Spleen (tissue), 7 donors: ENCODE results near the gene IQSEC3.
"Not testable (repeated sequence)": the region's sequence is repeated elsewhere in the genome, so short reads cannot be mapped to it uniquely, and the experiment has no call there.

Experiments
- POLR2A ChIP-seq, 3 donors: fragments of 450-650 bp; IDR thresholded peaks; one replicate each; pipeline ENCODE4 v1.5.1; 2017; ENCODE audit warnings: antibody characterized with exemption in 3 of 3, mild to moderate bottlenecking in 1 of 3
- POLR2AphosphoS5 ChIP-seq, 3 donors: sonication (generic); formaldehyde crosslinking; IDR thresholded peaks; one replicate each; pipeline ENCODE4 v1.5.1; 2017; ENCODE audit warnings: antibody characterized with exemption in 3 of 3
- TF ChIP-seq, protein P1 (sequence below), 11 experiments: fragments of 200-600 bp in 7 of 11; fragments of 450-650 bp in 4 of 11; sonication (generic) in 4 of 11; IDR thresholded peaks in 8 of 11; conservative IDR thresholded peaks in 3 of 11; 1 replicate in 7 of 11; 2 replicates in 4 of 11; pipeline versions ENCODE4 v1.4.0 to v1.8.0; 2016 to 2021; ENCODE audit warnings: antibody characterized with exemption in 11 of 11, inconsistent platforms in 4 of 11, mild to moderate bottlenecking in 1 of 11
- donor health status: DM: no; HTN: no; CAD: no; lungs with moderate emphysema.
- donor health status: DM: no; HTN: no; CAD: no.
- donor health status: DM: no; HTN: no; CAD: no.

GRCh38 chr12:46542-46941 lies 20.0 kb upstream of the IQSEC3 start:
- TF ChIP-seq, protein P1, sequence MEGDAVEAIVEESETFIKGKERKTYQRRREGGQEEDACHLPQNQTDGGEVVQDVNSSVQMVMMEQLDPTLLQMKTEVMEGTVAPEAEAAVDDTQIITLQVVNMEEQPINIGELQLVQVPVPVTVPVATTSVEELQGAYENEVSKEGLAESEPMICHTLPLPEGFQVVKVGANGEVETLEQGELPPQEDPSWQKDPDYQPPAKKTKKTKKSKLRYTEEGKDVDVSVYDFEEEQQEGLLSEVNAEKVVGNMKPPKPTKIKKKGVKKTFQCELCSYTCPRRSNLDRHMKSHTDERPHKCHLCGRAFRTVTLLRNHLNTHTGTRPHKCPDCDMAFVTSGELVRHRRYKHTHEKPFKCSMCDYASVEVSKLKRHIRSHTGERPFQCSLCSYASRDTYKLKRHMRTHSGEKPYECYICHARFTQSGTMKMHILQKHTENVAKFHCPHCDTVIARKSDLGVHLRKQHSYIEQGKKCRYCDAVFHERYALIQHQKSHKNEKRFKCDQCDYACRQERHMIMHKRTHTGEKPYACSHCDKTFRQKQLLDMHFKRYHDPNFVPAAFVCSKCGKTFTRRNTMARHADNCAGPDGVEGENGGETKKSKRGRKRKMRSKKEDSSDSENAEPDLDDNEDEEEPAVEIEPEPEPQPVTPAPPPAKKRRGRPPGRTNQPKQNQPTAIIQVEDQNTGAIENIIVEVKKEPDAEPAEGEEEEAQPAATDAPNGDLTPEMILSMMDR (IDR thresholded peaks at IDR 0.05 in 8 of 11, conservative IDR thresholded peaks at IDR 0.05 in 3 of 11) = not testable (repeated sequence)
- TF ChIP-seq POLR2AphosphoS5, POLR2A (IDR thresholded peaks at IDR 0.05): not testable (repeated sequence)
